Stimulated activated CD4-positive, alpha-beta T cell treated with anti-CD3 and anti-CD28 coated beads, Interleukin-15, amount 100 ng/mL, for 1 hour (primary cell): ENCODE results near the gene PRTG.
"Not testable (repeated sequence)": the region's sequence is repeated elsewhere in the genome, so short reads cannot be mapped to it uniquely, and the experiment has no call there.

Experiments
- DNase-seq, 2 donors: peaks; one replicate each; pipeline ENCODE4 v3.0.0-alpha.2; 2020; ENCODE audit warnings: low read depth in 1 of 2, low spot score in 1 of 2

Gene PRTG

GRCh38 chr15:55707518-55707917 lies 35.4 kb downstream of the PRTG start:
- DNase-seq = no peak

GRCh38 chr15:55703873-55704301 lies 39.1 kb downstream of the PRTG start:
- DNase-seq = no peak

GRCh38 chr15:55700876-55701275 lies 42.1 kb downstream of the PRTG start:
- DNase-seq = no peak

- no peak for DNase-seq
Observed at GRCh38 chr15:55698653-55699052, 44.3 kb downstream of the PRTG start.

GRCh38 chr15:55696221-55696620 lies 46.7 kb downstream of the PRTG start:
- DNase-seq = no peak

- DNase-seq = no peak
Observed at GRCh38 chr15:55695432-55695831, 47.5 kb downstream of the PRTG start.

GRCh38 chr15:55694652-55695150 lies 48.3 kb downstream of the PRTG start:
- no peak for DNase-seq

- not testable (repeated sequence) for DNase-seq
Observed at GRCh38 chr15:55693116-55693515, 49.8 kb downstream of the PRTG start.

GRCh38 chr15:55687792-55688191 lies 55.2 kb downstream of the PRTG start:
- DNase-seq = no peak

GRCh38 chr15:55685286-55685685 lies 57.7 kb downstream of the PRTG start:
- DNase-seq = no peak

- no peak for DNase-seq
Observed at GRCh38 chr15:55683376-55683775, 59.6 kb downstream of the PRTG start.

- no peak for DNase-seq
Observed at GRCh38 chr15:55681631-55682030, 61.3 kb downstream of the PRTG start.

- DNase-seq = no peak
Observed at GRCh38 chr15:55676507-55676906, 66.4 kb downstream of the PRTG start.

GRCh38 chr15:55673287-55673686 lies 69.7 kb downstream of the PRTG start:
- no peak for DNase-seq

- DNase-seq = no peak
Observed at GRCh38 chr15:55669270-55669669, 73.7 kb downstream of the PRTG start.

- no peak for DNase-seq
Observed at GRCh38 chr15:55665605-55666227, 77.2 kb downstream of the PRTG start.

- DNase-seq = no peak
Observed at GRCh38 chr15:55661428-55661827, 81.5 kb downstream of the PRTG start.

GRCh38 chr15:55660153-55660552 lies 82.8 kb downstream of the PRTG start:
- no peak for DNase-seq

- DNase-seq = no peak
Observed at GRCh38 chr15:55659481-55659880, 83.5 kb downstream of the PRTG start.

- no peak for DNase-seq
Observed at GRCh38 chr15:55658886-55659285, 84.1 kb downstream of the PRTG start.

GRCh38 chr15:55654561-55655031 lies 88.4 kb downstream of the PRTG start:
- no peak for DNase-seq

- DNase-seq = no peak
Observed at GRCh38 chr15:55652909-55653495, 90.0 kb downstream of the PRTG start.

- no peak for DNase-seq
Observed at GRCh38 chr15:55652359-55652758, 90.6 kb downstream of the PRTG start.
